ENCODE results near the gene RPL36. TPM values are rescaled to one million over a fixed set of nuclear protein-coding genes. Genes with fewer than 3 reads are reported as not detected.
A peak's percentile ranks its signal among the peaks of the same experiment; 100 is the strongest.
"Not testable (repeated sequence)": the region's sequence is repeated elsewhere in the genome, so short reads cannot be mapped to it uniquely, and the experiment has no call there.

The RPL36 gene
- total and polyA plus RNA-seq, 8 donors = 606 to 1,150 (median 818) TPM

- intact Hi-C loops (cut with DNase I) = no loop called here
- no peak for DNase-seq
- H3K4me3 ChIP-seq = no peak overlapping the region
- H3K9me3 ChIP-seq = no peaks in the 10 kb centered on the region
- no peaks in the 10 kb centered on the region for H3K4me1 ChIP-seq
- peaks cover 0 to 83% of the 10 kb centered on the region in 2 donors for H3K36me3 ChIP-seq
- H3K27ac ChIP-seq = no peak overlapping the region
- H3K27me3 ChIP-seq = no peaks in the 10 kb centered on the region
- no peak for ATAC-seq
- TF ChIP-seq CTCF (IDR thresholded peaks at IDR 0.05) = no peak
Observed at GRCh38 chr19:5700455-5701092, 10.5 kb downstream of the RPL36 start.

GRCh38 chr19:5702053-5702410 lies 11.9 kb downstream of the RPL36 start:
- DNase-seq; H3K27me3 ChIP-seq; H3K4me3 ChIP-seq; intact Hi-C loops (cut with DNase I); H3K9me3 ChIP-seq; H3K27ac ChIP-seq; ATAC-seq; H3K4me1 ChIP-seq: not testable (repeated sequence)
- peaks cover 0 to 83% of the 10 kb centered on the region in 2 donors for H3K36me3 ChIP-seq

- Histone ChIP-seq H3K4me1 (no peaks in the 10 kb centered on the region), H3K36me3 (peaks cover 0 to 86% of the 10 kb centered on the region in 2 donors), H3K27ac (no peak overlapping the region), H3K4me3 (no peak overlapping the region), H3K27me3 (no peaks in the 10 kb centered on the region), H3K9me3 (no peaks in the 10 kb centered on the region)
- intact Hi-C loops (cut with DNase I) = no loop called here
- DNase-seq (peak in 1 of 4 donors; percentile 71), ATAC-seq (no peak)
- TF ChIP-seq CTCF (IDR thresholded peaks at IDR 0.05) = no peak
Observed at GRCh38 chr19:5703819-5704818, 14.0 kb downstream of the RPL36 start.

GRCh38 chr19:5705552-5705951 lies 15.5 kb downstream of the RPL36 start:
- no peak for ATAC-seq
- intact Hi-C loops (cut with DNase I) = no loop called here
- no peak for TF ChIP-seq CTCF (IDR thresholded peaks at IDR 0.05)
- Histone ChIP-seq H3K9me3 (no peaks in the 10 kb centered on the region), H3K4me3 (no peak overlapping the region), H3K27ac (no peak overlapping the region), H3K36me3 (peaks cover 0 to 86% of the 10 kb centered on the region in 2 donors), H3K4me1 (no peaks in the 10 kb centered on the region), H3K27me3 (no peaks in the 10 kb centered on the region)
- peak in 1 of 4 donors; percentile 76 for DNase-seq

GRCh38 chr19:5706876-5707573 lies 16.9 kb downstream of the RPL36 start:
- Histone ChIP-seq H3K27me3 (no peaks in the 10 kb centered on the region), H3K4me3 (no peak overlapping the region), H3K4me1 (no peaks in the 10 kb centered on the region), H3K36me3 (peaks cover 0 to 91% of the 10 kb centered on the region in 2 donors), H3K9me3 (no peaks in the 10 kb centered on the region), H3K27ac (no peak overlapping the region)
- DNase-seq (peak in 1 of 4 donors; percentile 54), ATAC-seq (no peak)
- TF ChIP-seq CTCF (IDR thresholded peaks at IDR 0.05) = no peak
- intact Hi-C loops (cut with DNase I) = no loop called here

Measured in left lung (tissue), 10 donors.